SH-SY5Y (cell line): ENCODE data around the gene NKIRAS1.

Experiments
- GATA2 ChIP-seq: IDR thresholded peaks from 2 replicates; pipeline ENCODE4 v1.6.1; 2011; ENCODE audit warnings: mild to moderate bottlenecking, low read depth, low read length
- GATA3 ChIP-seq: IDR thresholded peaks from 2 replicates; pipeline ENCODE4 v1.6.1; 2011; ENCODE audit warnings: low read depth, mild to moderate bottlenecking, low read length, moderate library complexity

GRCh38 chr3:23859839-23860382, 56.9 kb downstream of the NKIRAS1 start:
- TF ChIP-seq GATA3 (no peak), GATA2 (no peak)
